Gastroesophageal sphincter (tissue), 3 donors: ENCODE data around the gene ATP5ME.

Experiments
- POLR2A ChIP-seq, 2 donors: fragments of 450-650 bp; IDR thresholded peaks; one replicate each; pipeline ENCODE4 v1.6.1; 2017; ENCODE audit warnings: antibody characterized with exemption in 2 of 2, mild to moderate bottlenecking in 2 of 2, moderate library complexity in 1 of 2
- TF ChIP-seq, protein P1 (sequence below), 4 experiments: fragments of 200-600 bp in 2 of 4; fragments of 450-650 bp in 2 of 4; sonication (generic) in 1 of 4; IDR thresholded peaks; one replicate each; pipeline ENCODE4 v1.5.1; 2017 to 2019; ENCODE audit warnings: antibody characterized with exemption in 4 of 4, mild to moderate bottlenecking in 2 of 4, moderate library complexity in 2 of 4

DNA sequence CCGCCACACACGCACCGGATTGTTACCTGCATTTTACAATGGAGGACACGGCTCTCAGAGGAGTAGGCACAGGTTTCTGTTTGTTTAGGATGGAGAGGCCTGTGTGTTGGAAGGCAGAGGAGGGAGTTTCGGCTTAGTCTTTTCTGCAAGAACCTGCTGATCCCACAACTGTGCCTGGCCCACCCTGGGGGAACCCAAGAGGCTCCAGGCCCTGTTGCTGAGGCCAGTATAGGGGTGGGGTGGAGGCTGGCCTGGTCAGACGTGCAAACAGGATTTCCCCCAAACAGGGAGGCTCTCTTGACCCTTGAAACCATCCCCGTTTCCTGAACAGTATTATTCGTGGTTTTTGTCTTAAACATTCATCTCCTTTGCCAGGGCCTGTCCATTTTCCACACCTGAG, 15.6 kb upstream of the ATP5ME start:
- TF ChIP-seq, protein P1, sequence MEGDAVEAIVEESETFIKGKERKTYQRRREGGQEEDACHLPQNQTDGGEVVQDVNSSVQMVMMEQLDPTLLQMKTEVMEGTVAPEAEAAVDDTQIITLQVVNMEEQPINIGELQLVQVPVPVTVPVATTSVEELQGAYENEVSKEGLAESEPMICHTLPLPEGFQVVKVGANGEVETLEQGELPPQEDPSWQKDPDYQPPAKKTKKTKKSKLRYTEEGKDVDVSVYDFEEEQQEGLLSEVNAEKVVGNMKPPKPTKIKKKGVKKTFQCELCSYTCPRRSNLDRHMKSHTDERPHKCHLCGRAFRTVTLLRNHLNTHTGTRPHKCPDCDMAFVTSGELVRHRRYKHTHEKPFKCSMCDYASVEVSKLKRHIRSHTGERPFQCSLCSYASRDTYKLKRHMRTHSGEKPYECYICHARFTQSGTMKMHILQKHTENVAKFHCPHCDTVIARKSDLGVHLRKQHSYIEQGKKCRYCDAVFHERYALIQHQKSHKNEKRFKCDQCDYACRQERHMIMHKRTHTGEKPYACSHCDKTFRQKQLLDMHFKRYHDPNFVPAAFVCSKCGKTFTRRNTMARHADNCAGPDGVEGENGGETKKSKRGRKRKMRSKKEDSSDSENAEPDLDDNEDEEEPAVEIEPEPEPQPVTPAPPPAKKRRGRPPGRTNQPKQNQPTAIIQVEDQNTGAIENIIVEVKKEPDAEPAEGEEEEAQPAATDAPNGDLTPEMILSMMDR (IDR thresholded peaks at IDR 0.05), result no peak
- TF ChIP-seq POLR2A (IDR thresholded peaks at IDR 0.05), result no peak
